BJ (cell line): ENCODE results near the gene SCARB1. TPM values are rescaled to one million over a fixed set of nuclear protein-coding genes. Genes with fewer than 3 reads are reported as not detected.
A peak's percentile ranks its signal among the peaks of the same experiment; 100 is the strongest.

Experiments used
- CTCF ChIA-PET: fragments of 350-600 bp; formaldehyde crosslinking; extraction: SDS; loops from one replicate; lab custom pipeline; 2021; ENCODE audit warnings: antibody characterized with exemption, inconsistent platforms; lab: Yijun Ruan, JAX
- POLR2A ChIA-PET: fragments of 300-600 bp; sonication (Branson Sonifier 250); formaldehyde crosslinking; extraction: SDS; loops from one replicate; lab custom pipeline; 2021; ENCODE audit warnings: antibody characterized with exemption; lab: Charles Lee
- DNase-seq: peaks from one replicate; pipeline ENCODE4 v3.0.0-alpha.2; 2011; ENCODE audit warnings: low read depth
- H3K27me3 ChIP-seq: 2 replicates; pipeline ENCODE4 v1.6.0; 2011; ENCODE audit warnings: low read length; ENCODE audit not compliant: control insufficient read depth, insufficient read depth
- H3K36me3 ChIP-seq: 2 replicates; pipeline ENCODE4 v1.5.1; 2011; ENCODE audit warnings: low read length; ENCODE audit not compliant: control insufficient read depth, insufficient read depth
- H3K4me3 ChIP-seq: 2 replicates; pipeline ENCODE4 v1.5.1; 2011; ENCODE audit warnings: low read depth, mild to moderate bottlenecking, control low read depth, low read length
- CTCF ChIP-seq: IDR thresholded peaks from 2 replicates; pipeline ENCODE4 v1.5.1; 2011; ENCODE audit warnings: low read depth, mild to moderate bottlenecking, control low read depth, inconsistent platforms, low read length, moderate library complexity; ENCODE audit not compliant: insufficient read depth
- polyA plus RNA-seq: library from polyadenylated mRNA; depleted of rRNA; stranded (reverse); fragments of >200 nt; gene quantifications from 2 replicates; pipeline ENCODE4 v1.2.3, GENCODE V29; 2011

The SCARB1 gene
- polyA plus RNA-seq, 1 experiment = 38.4 TPM

GRCh38 chr12:124756166-124756565, 107.5 kb downstream of the SCARB1 start:
- Histone ChIP-seq H3K36me3 (no peaks in the 10 kb centered on the region), H3K27me3 (no peaks in the 10 kb centered on the region; the same call in 1 of the 2 replicates), H3K4me3 (no peak overlapping the region)
- TF ChIP-seq CTCF = no peak
- no peak for DNase-seq
- CTCF ChIA-PET = interaction anchor here (0.8 to 3.3 kb wide), 5 partner anchors 9 to 712 kb away, joined by 3 to 24 read pairs (median 3); no protein-coding TSS in a partner anchor
- POLR2A ChIA-PET = no interaction called here

GRCh38 chr12:124755801-124756148, 107.9 kb downstream of the SCARB1 start:
- Histone ChIP-seq H3K27me3 (no peaks in the 10 kb centered on the region; the same call in 1 of the 2 replicates), H3K4me3 (no peak overlapping the region), H3K36me3 (no peaks in the 10 kb centered on the region)
- no peak for DNase-seq
- POLR2A ChIA-PET = interaction anchor here (0.6 kb wide), 1 partner anchor 90 kb away, joined by 3 read pairs; no protein-coding TSS in a partner anchor
- CTCF ChIA-PET = interaction anchor here (0.8 to 3.3 kb wide), 6 partner anchors 8 to 712 kb away, joined by 3 to 24 read pairs (median 3); no protein-coding TSS in a partner anchor
- TF ChIP-seq CTCF = no peak

GRCh38 chr12:124754949-124755800, 108.5 kb downstream of the SCARB1 start:
- DNase-seq = peak; percentile 88
- POLR2A ChIA-PET = interaction anchor here (0.6 kb wide), 1 partner anchor 89 kb away, joined by 3 read pairs; no protein-coding TSS in a partner anchor

GRCh38 chr12:124754491-124754890, 109.2 kb downstream of the SCARB1 start:
- TF ChIP-seq CTCF = no peak
- CTCF ChIA-PET = interaction anchor here (0.6 to 3.3 kb wide), 4 partner anchors 10 to 254 kb away, joined by 3 to 24 read pairs (median 4); no protein-coding TSS in a partner anchor
- Histone ChIP-seq H3K27me3 (no peaks in the 10 kb centered on the region; the same call in 1 of the 2 replicates), H3K4me3 (no peak overlapping the region), H3K36me3 (no peaks in the 10 kb centered on the region)
- DNase-seq = no peak
- POLR2A ChIA-PET = no interaction called here

More at GRCh38 chr12:124754949-124755800, 108.5 kb downstream of the SCARB1 start:
- Histone ChIP-seq H3K36me3 (no peaks in the 10 kb centered on the region), H3K4me3 (no peak overlapping the region), H3K27me3 (no peaks in the 10 kb centered on the region; the same call in 1 of the 2 replicates)
- CTCF ChIA-PET = interaction anchor here (0.6 to 3.3 kb wide), 7 partner anchors 10 to 711 kb away, joined by 3 to 24 read pairs (median 3); no protein-coding TSS in a partner anchor
- TF ChIP-seq CTCF = 0 out of 2 replicates have a peak, but pooled peaks have one; percentile 5

GRCh38 chr12:124753993-124754392, 109.7 kb downstream of the SCARB1 start:
- no peak overlapping the region for H3K4me3 ChIP-seq
- DNase-seq = no peak
- TF ChIP-seq CTCF = no peak
- H3K36me3 ChIP-seq = no peaks in the 10 kb centered on the region
- POLR2A ChIA-PET = no interaction called here
- CTCF ChIA-PET = interaction anchor here (0.7 to 1.4 kb wide), 2 partner anchors 44 to 187 kb away, joined by 3 to 5 read pairs; partner anchors contain the start of gene NCOR2
- H3K27me3 ChIP-seq = no peaks in the 10 kb centered on the region
